ENCODE data around the gene TNXB.
A peak's percentile ranks its signal among the peaks of the same experiment; 100 is the strongest.

The TNXB gene

GRCh38 chr6:32128751-32129296 lies 19.7 kb upstream of the TNXB start:
- TF ChIP-seq CEBPB (IDR thresholded peaks at IDR 0.05) (no peak), USF1 (IDR thresholded peaks at IDR 0.05) (no peak), EP300 (IDR thresholded peaks at IDR 0.05; ENCODE audit: borderline replicate concordance) (no peak), ZBTB7A (IDR thresholded peaks at IDR 0.05; ENCODE audit: low read depth) (no peak), CREB1 (IDR thresholded peaks at IDR 0.05; ENCODE audit: low read depth) (no peak), NFIC (IDR thresholded peaks at IDR 0.05) (no peak), RAD21 (IDR thresholded peaks at IDR 0.05; ENCODE audit: low read depth) (no peak), TCF12 (IDR thresholded peaks at IDR 0.05; ENCODE audit: low read depth) (no peak), FOXM1 (IDR thresholded peaks at IDR 0.05; ENCODE audit: borderline replicate concordance, low read depth) (no peak), EGR1 (IDR thresholded peaks at IDR 0.05) (no peak), MAX (IDR thresholded peaks at IDR 0.05) (no peak)

GRCh38 chr6:32127717-32128592 lies 18.8 kb upstream of the TNXB start, which contains the start of gene ATF6B:
TSS of gene ATF6B (minus strand) at chr6:32128246. CDS start at chr6:32128207, 39 bp downstream.
- TF ChIP-seq NFIC (IDR thresholded peaks at IDR 0.05) = no peak
- peak; percentile 95 for TF ChIP-seq USF1 (IDR thresholded peaks at IDR 0.05)
- peak; percentile 60; the same call in 1 of the 2 replicates for TF ChIP-seq CREB1 (IDR thresholded peaks at IDR 0.05; ENCODE audit: low read depth)
- TF ChIP-seq FOXM1 (IDR thresholded peaks at IDR 0.05; ENCODE audit: borderline replicate concordance, low read depth) = peak; percentile 34; the same call in 1 of the 2 replicates
- peak; percentile 79 for TF ChIP-seq TAF1 (IDR thresholded peaks at IDR 0.05; ENCODE audit: low read depth)
- TF ChIP-seq YY1 (IDR thresholded peaks at IDR 0.05; ENCODE audit: low read depth) = peak; percentile 92
- TF ChIP-seq RAD21 (IDR thresholded peaks at IDR 0.05; ENCODE audit: low read depth) = no peak
- 0 out of 2 replicates have a peak, but pooled peaks have one; percentile 41 for TF ChIP-seq TCF12 (IDR thresholded peaks at IDR 0.05; ENCODE audit: low read depth)
- peak; percentile 64 for TF ChIP-seq EGR1 (IDR thresholded peaks at IDR 0.05)
- TF ChIP-seq TEAD4 (IDR thresholded peaks at IDR 0.05) = no peak
- TF ChIP-seq MAX (IDR thresholded peaks at IDR 0.05) = no peak; the same call in 1 of the 2 replicates
- no peak for TF ChIP-seq REST (IDR thresholded peaks at IDR 0.05; ENCODE audit: low read depth)
- TF ChIP-seq ZBTB7A (IDR thresholded peaks at IDR 0.05; ENCODE audit: low read depth) = peak; percentile 59; the same call in 1 of the 2 replicates
- TF ChIP-seq EP300 (IDR thresholded peaks at IDR 0.05; ENCODE audit: borderline replicate concordance) = no peak
- no peak for TF ChIP-seq CEBPB (IDR thresholded peaks at IDR 0.05)

GRCh38 chr6:32127409-32127716 lies 18.2 kb upstream of the TNXB start:
- TF ChIP-seq ZBTB7A (IDR thresholded peaks at IDR 0.05; ENCODE audit: low read depth) = no peak
- TF ChIP-seq TCF12 (IDR thresholded peaks at IDR 0.05; ENCODE audit: low read depth) = no peak
- TF ChIP-seq YY1 (IDR thresholded peaks at IDR 0.05; ENCODE audit: low read depth) = no peak
- TF ChIP-seq TEAD4 (IDR thresholded peaks at IDR 0.05) = no peak
- no peak for TF ChIP-seq TAF1 (IDR thresholded peaks at IDR 0.05; ENCODE audit: low read depth)
- TF ChIP-seq EP300 (IDR thresholded peaks at IDR 0.05; ENCODE audit: borderline replicate concordance) = no peak
- no peak for TF ChIP-seq REST (IDR thresholded peaks at IDR 0.05; ENCODE audit: low read depth)
- no peak for TF ChIP-seq CREB1 (IDR thresholded peaks at IDR 0.05; ENCODE audit: low read depth)

GRCh38 chr6:32126880-32127279 lies 17.7 kb upstream of the TNXB start:
- no peak for TF ChIP-seq TEAD4 (IDR thresholded peaks at IDR 0.05)
- no peak for TF ChIP-seq MAX (IDR thresholded peaks at IDR 0.05)
- no peak for TF ChIP-seq EP300 (IDR thresholded peaks at IDR 0.05; ENCODE audit: borderline replicate concordance)
- no peak for TF ChIP-seq ZBTB7A (IDR thresholded peaks at IDR 0.05; ENCODE audit: low read depth)
- no peak for TF ChIP-seq USF1 (IDR thresholded peaks at IDR 0.05)
- no peak for TF ChIP-seq REST (IDR thresholded peaks at IDR 0.05; ENCODE audit: low read depth)
- TF ChIP-seq NFIC (IDR thresholded peaks at IDR 0.05) = no peak
- TF ChIP-seq YY1 (IDR thresholded peaks at IDR 0.05; ENCODE audit: low read depth) = no peak
- TF ChIP-seq FOXM1 (IDR thresholded peaks at IDR 0.05; ENCODE audit: borderline replicate concordance, low read depth) = no peak
- TF ChIP-seq EGR1 (IDR thresholded peaks at IDR 0.05) = no peak
- TF ChIP-seq TCF12 (IDR thresholded peaks at IDR 0.05; ENCODE audit: low read depth) = no peak
- TF ChIP-seq RAD21 (IDR thresholded peaks at IDR 0.05; ENCODE audit: low read depth) = no peak
- TF ChIP-seq TAF1 (IDR thresholded peaks at IDR 0.05; ENCODE audit: low read depth) = no peak
- TF ChIP-seq CEBPB (IDR thresholded peaks at IDR 0.05) = no peak
- no peak for TF ChIP-seq CREB1 (IDR thresholded peaks at IDR 0.05; ENCODE audit: low read depth)

Data from Ishikawa (cell line).